T-helper 2 cell treated with Interferon-gamma antibody and Interleukin-4, amounts not matched to agents 5 μg/mL and 100 μg/mL, for 36 hours (primary cell): ENCODE measurements around the gene FAM210B.
"Not testable (repeated sequence)": the region's sequence is repeated elsewhere in the genome, so short reads cannot be mapped to it uniquely, and the experiment has no call there.

Source experiments
- DNase-seq: peaks from one replicate; pipeline ENCODE4 v3.0.0; 2021; ENCODE audit warnings: low spot score
- H3K27ac Mint-ChIP-seq: one replicate; pipeline ENCODE4 v1.8.0; 2021; ENCODE audit warnings: mild to moderate bottlenecking, mixed read lengths
- H3K27me3 Mint-ChIP-seq: one replicate; pipeline ENCODE4 v1.8.0; 2021; ENCODE audit warnings: low read depth, mixed read lengths
- H3K36me3 Mint-ChIP-seq: one replicate; pipeline ENCODE4 v1.8.0; 2021; ENCODE audit warnings: low read depth, mixed read lengths
- H3K4me1 Mint-ChIP-seq: one replicate; pipeline ENCODE4 v1.8.0; 2021; ENCODE audit warnings: low read depth, mixed read lengths
- H3K4me3 Mint-ChIP-seq: one replicate; pipeline ENCODE4 v1.8.0; 2022; ENCODE audit warnings: mild to moderate bottlenecking, moderate library complexity, mixed read lengths
- H3K9me3 Mint-ChIP-seq: one replicate; pipeline ENCODE4 v1.8.0; 2021; ENCODE audit warnings: mixed read lengths

The FAM210B gene

GRCh38 chr20:56358600-56359211 is at the start of gene FAM210B:
Gene FAM210B (plus strand): TSS chr20:56358974. CDS start chr20:56359006, 32 bp downstream.
- peak; percentile 78 for DNase-seq
- H3K4me1 Mint-ChIP-seq = peaks cover 8% of the 10 kb centered on the region
- no peaks in the 10 kb centered on the region for H3K9me3 Mint-ChIP-seq
- H3K4me3 Mint-ChIP-seq = peak within 1 kb of the TSS; percentile 85
- peaks cover 14% of the 10 kb centered on the region for H3K27me3 Mint-ChIP-seq
- H3K27ac Mint-ChIP-seq = no peak within 1 kb of the TSS
- H3K36me3 Mint-ChIP-seq = no peaks in the 10 kb centered on the region

GRCh38 chr20:56316051-56316450 is 42.7 kb upstream of the FAM210B start:
- no peak for DNase-seq
- no peaks in the 10 kb centered on the region for H3K9me3 Mint-ChIP-seq
- no peak overlapping the region for H3K27ac Mint-ChIP-seq
- no peak overlapping the region for H3K4me3 Mint-ChIP-seq
- H3K27me3 Mint-ChIP-seq = peaks cover 11% of the 10 kb centered on the region
- H3K36me3 Mint-ChIP-seq = no peaks in the 10 kb centered on the region
- H3K4me1 Mint-ChIP-seq = peaks cover 5% of the 10 kb centered on the region

GRCh38 chr20:56316483-56316882 is 42.3 kb upstream of the FAM210B start:
- DNase-seq = no peak
- peaks cover 5% of the 10 kb centered on the region for H3K4me1 Mint-ChIP-seq
- H3K36me3 Mint-ChIP-seq = no peaks in the 10 kb centered on the region
- H3K4me3 Mint-ChIP-seq = no peak overlapping the region
- H3K9me3 Mint-ChIP-seq = no peaks in the 10 kb centered on the region
- H3K27ac Mint-ChIP-seq = no peak overlapping the region
- H3K27me3 Mint-ChIP-seq = peaks cover 11% of the 10 kb centered on the region

GRCh38 chr20:56322681-56323080 is 36.1 kb upstream of the FAM210B start:
- no peaks in the 10 kb centered on the region for H3K36me3 Mint-ChIP-seq
- H3K4me3 Mint-ChIP-seq = no peak overlapping the region
- H3K4me1 Mint-ChIP-seq = peaks cover 5% of the 10 kb centered on the region
- H3K27me3 Mint-ChIP-seq = peaks cover 11% of the 10 kb centered on the region
- H3K9me3 Mint-ChIP-seq = no peaks in the 10 kb centered on the region
- no peak overlapping the region for H3K27ac Mint-ChIP-seq
- no peak for DNase-seq

- Mint-ChIP-seq H3K4me3 (no peak overlapping the region), H3K4me1 (peaks cover 5% of the 10 kb centered on the region), H3K36me3 (no peaks in the 10 kb centered on the region), H3K27ac (no peak overlapping the region), H3K9me3 (no peaks in the 10 kb centered on the region), H3K27me3 (peaks cover 11% of the 10 kb centered on the region)
- DNase-seq = no peak
These were observed 35.6 kb upstream of the FAM210B start for GRCh38 chr20:56323206-56323605.

- no peak for DNase-seq
- Mint-ChIP-seq H3K36me3 (no peaks in the 10 kb centered on the region), H3K4me3 (no peak overlapping the region), H3K27me3 (peaks cover 11% of the 10 kb centered on the region), H3K4me1 (peaks cover 5% of the 10 kb centered on the region), H3K27ac (no peak overlapping the region), H3K9me3 (no peaks in the 10 kb centered on the region)
These were observed 35.1 kb upstream of the FAM210B start for GRCh38 chr20:56323656-56324055.

- no peak for DNase-seq
- Mint-ChIP-seq H3K9me3 (no peaks in the 10 kb centered on the region), H3K4me3 (no peak overlapping the region), H3K27ac (no peak overlapping the region), H3K27me3 (peaks cover 7% of the 10 kb centered on the region), H3K36me3 (no peaks in the 10 kb centered on the region), H3K4me1 (no peaks in the 10 kb centered on the region)
These were observed 34.0 kb upstream of the FAM210B start for GRCh38 chr20:56324806-56325205.

GRCh38 chr20:56328861-56329260 is 29.9 kb upstream of the FAM210B start:
- no peak overlapping the region for H3K27ac Mint-ChIP-seq
- no peaks in the 10 kb centered on the region for H3K4me1 Mint-ChIP-seq
- H3K36me3 Mint-ChIP-seq = no peaks in the 10 kb centered on the region
- H3K9me3 Mint-ChIP-seq = no peaks in the 10 kb centered on the region
- no peak overlapping the region for H3K4me3 Mint-ChIP-seq
- no peaks in the 10 kb centered on the region for H3K27me3 Mint-ChIP-seq
- DNase-seq = no peak

- H3K27me3 Mint-ChIP-seq = peaks cover 14% of the 10 kb centered on the region
These were observed 22.1 kb upstream of the FAM210B start for GRCh38 chr20:56336709-56337108.

GRCh38 chr20:56342783-56343182 is 16.0 kb upstream of the FAM210B start:
- H3K9me3 Mint-ChIP-seq = no peaks in the 10 kb centered on the region
- DNase-seq = no peak
- H3K27me3 Mint-ChIP-seq = peaks cover 52% of the 10 kb centered on the region
- peaks cover 3% of the 10 kb centered on the region for H3K4me1 Mint-ChIP-seq
- no peaks in the 10 kb centered on the region for H3K36me3 Mint-ChIP-seq
- no peak overlapping the region for H3K4me3 Mint-ChIP-seq
- H3K27ac Mint-ChIP-seq = no peak overlapping the region

More at GRCh38 chr20:56336709-56337108, 22.1 kb upstream of the FAM210B start:
- DNase-seq, H3K9me3 Mint-ChIP-seq, H3K4me1 Mint-ChIP-seq, H3K4me3 Mint-ChIP-seq, H3K27ac Mint-ChIP-seq, H3K36me3 Mint-ChIP-seq: not testable (repeated sequence)

- H3K4me1 Mint-ChIP-seq = peaks cover 4% of the 10 kb centered on the region
- H3K36me3 Mint-ChIP-seq = no peaks in the 10 kb centered on the region
- peaks cover 62% of the 10 kb centered on the region for H3K27me3 Mint-ChIP-seq
- peak; percentile 39 for DNase-seq
- H3K4me3 Mint-ChIP-seq = peak overlapping the region; percentile 20
- H3K9me3 Mint-ChIP-seq = no peaks in the 10 kb centered on the region
- no peak overlapping the region for H3K27ac Mint-ChIP-seq
These were observed 14.9 kb upstream of the FAM210B start for GRCh38 chr20:56343861-56344381.

GRCh38 chr20:56345911-56346310 is 12.9 kb upstream of the FAM210B start:
- H3K36me3 Mint-ChIP-seq = no peaks in the 10 kb centered on the region

GRCh38 chr20:56347628-56348304 is 11.0 kb upstream of the FAM210B start:
- no peaks in the 10 kb centered on the region for H3K36me3 Mint-ChIP-seq
- H3K27me3 Mint-ChIP-seq = peaks cover 54% of the 10 kb centered on the region
- no peak overlapping the region for H3K4me3 Mint-ChIP-seq
- H3K9me3 Mint-ChIP-seq = no peaks in the 10 kb centered on the region
- H3K4me1 Mint-ChIP-seq = peaks cover 4% of the 10 kb centered on the region
- DNase-seq = no peak
- H3K27ac Mint-ChIP-seq = no peak overlapping the region

More at GRCh38 chr20:56345911-56346310, 12.9 kb upstream of the FAM210B start:
- Mint-ChIP-seq H3K27ac (no peak overlapping the region), H3K4me1 (peaks cover 4% of the 10 kb centered on the region), H3K4me3 (no peak overlapping the region), H3K27me3 (peaks cover 66% of the 10 kb centered on the region), H3K9me3 (no peaks in the 10 kb centered on the region)
- no peak for DNase-seq

- Mint-ChIP-seq H3K4me3 (no peak overlapping the region), H3K9me3 (no peaks in the 10 kb centered on the region), H3K4me1 (peaks cover 4% of the 10 kb centered on the region), H3K27ac (no peak overlapping the region), H3K27me3 (peaks cover 49% of the 10 kb centered on the region), H3K36me3 (no peaks in the 10 kb centered on the region)
- no peak for DNase-seq
These were observed 10.5 kb upstream of the FAM210B start for GRCh38 chr20:56348305-56348693.
